Keratinocyte (primary cell): ENCODE data around the gene LGR4. TPM values are rescaled to one million over a fixed set of nuclear protein-coding genes. Genes with fewer than 3 reads are reported as not detected.

ENCODE experiments used
- DNase-seq: peaks from one replicate; pipeline ENCODE4 v3.0.0-alpha.2; 2011; ENCODE audit warnings: low read depth, missing footprints, low spot score
- FAIRE-seq: peaks from 2 replicates; lab custom pipeline; 2011; peaks lifted over from hg19 to GRCh38; lab: Jason Lieb, UNC
- H2AFZ ChIP-seq: 2 replicates; pipeline ENCODE4 v1.6.0; 2012; ENCODE audit warnings: low read length, control low read depth, inconsistent platforms; ENCODE audit not compliant: control insufficient read depth
- H3K27ac ChIP-seq: 2 replicates; pipeline ENCODE4 v1.5.1; 2011; ENCODE audit warnings: low read length; ENCODE audit not compliant: control insufficient read depth, insufficient read depth
- H3K27me3 ChIP-seq: 3 replicates; pipeline ENCODE4 v1.6.0; 2011; ENCODE audit warnings: low read length; ENCODE audit not compliant: control insufficient read depth, insufficient read depth; ENCODE audit errors: extremely low read depth
- H3K36me3 ChIP-seq, 2 experiments: 2 replicates in 1 of 2; 3 replicates in 1 of 2; pipeline ENCODE4 v1.5.1; 2011; ENCODE audit warnings: low read length in 2 of 2, mild to moderate bottlenecking in 1 of 2; ENCODE audit not compliant: control insufficient read depth in 2 of 2, insufficient read depth in 2 of 2; ENCODE audit errors: extremely low read depth in 1 of 2
- H3K4me1 ChIP-seq: 3 replicates; pipeline ENCODE4 v1.5.1; 2011; ENCODE audit warnings: low read length; ENCODE audit not compliant: control insufficient read depth, insufficient read depth; ENCODE audit errors: extremely low read depth
- H3K4me2 ChIP-seq: 3 replicates; pipeline ENCODE4 v1.6.0; 2011; ENCODE audit warnings: low read depth, low read length; ENCODE audit not compliant: control insufficient read depth, insufficient read depth; ENCODE audit errors: extremely low read depth
- H3K4me3 ChIP-seq, 3 experiments: fragments of 200-600 bp in 1 of 3; sonication (generic) in 1 of 3; 2 replicates in 2 of 3; 3 replicates in 1 of 3; pipeline ENCODE4 v1.5.1; 2011 to 2016; ENCODE audit warnings: low read length in 3 of 3, mild to moderate bottlenecking in 3 of 3, control low read depth in 2 of 3, inconsistent platforms in 1 of 3, low read depth in 1 of 3, mixed read lengths in 1 of 3, mixed run types in 1 of 3, moderate library complexity in 1 of 3; ENCODE audit not compliant: control insufficient read depth in 2 of 3, insufficient read depth in 2 of 3; ENCODE audit errors: extremely low read depth in 1 of 3
- H3K79me2 ChIP-seq: 2 replicates; pipeline ENCODE4 v1.6.0; 2012; ENCODE audit warnings: low read length; ENCODE audit not compliant: control insufficient read depth, insufficient read depth
- H3K9ac ChIP-seq: 3 replicates; pipeline ENCODE4 v1.6.0; 2011; ENCODE audit warnings: low read length; ENCODE audit not compliant: control insufficient read depth, insufficient read depth; ENCODE audit errors: extremely low read depth
- H3K9me1 ChIP-seq: 3 replicates; pipeline ENCODE4 v1.6.0; 2011; ENCODE audit warnings: low read length; ENCODE audit not compliant: control insufficient read depth, insufficient read depth; ENCODE audit errors: extremely low read depth
- H3K9me3 ChIP-seq: 2 replicates; pipeline ENCODE4 v1.5.1; 2012; ENCODE audit warnings: low read depth, low read length; ENCODE audit not compliant: control insufficient read depth
- H4K20me1 ChIP-seq: 3 replicates; pipeline ENCODE4 v1.6.0; 2011; ENCODE audit warnings: low read length; ENCODE audit not compliant: control insufficient read depth, insufficient read depth; ENCODE audit errors: extremely low read depth
- EZH2 ChIP-seq: IDR thresholded peaks from one replicate; pipeline ENCODE4 v1.6.1; 2012; ENCODE audit warnings: inconsistent platforms, mild to moderate bottlenecking, low read length, moderate library complexity
- dilution Hi-C: fragments of 300-500 bp; cut with MboI; formaldehyde crosslinking; loops from one replicate; pipeline ENCODE4 v1.7.0; 2020; ENCODE audit warnings: low sequenced_read_pairs; ENCODE audit not compliant: extremely low pct_ligation_motif_present
- polyA plus RNA-seq, 5 experiments: library from polyadenylated mRNA; depleted of rRNA in 3 of 5; stranded (reverse) in 3 of 5; stranded (forward) in 1 of 5; unstranded in 1 of 5; fragments of >200 nt; gene quantifications; 1 replicate in 1 of 5; 2 replicates in 3 of 5; 3 replicates in 1 of 5; pipeline versions ENCODE4 v1.2.1 to v1.2.3, GENCODE V29; 2011 to 2012; ENCODE audit warnings: missing spikeins in 2 of 5, low read depth in 1 of 5, low replicate concordance in 1 of 5
- TF ChIP-seq, protein P1 (sequence below), 3 experiments: IDR thresholded peaks in 1 of 3; conservative IDR thresholded peaks in 1 of 3; optimal IDR thresholded peaks in 1 of 3; 2 replicates in 2 of 3; 3 replicates in 1 of 3; pipeline versions ENCODE3 to v1.5.1; 2011; ENCODE audit warnings: low read length in 3 of 3, mild to moderate bottlenecking in 3 of 3, moderate library complexity in 2 of 3, control low read depth in 1 of 3, inconsistent platforms in 1 of 3; ENCODE audit not compliant: insufficient read depth in 2 of 3; ENCODE audit errors: extremely low read depth in 1 of 3

The LGR4 gene
- polyA plus RNA-seq, 1 donor (not counting 4 experiments of a cell fraction or from before 2014, with no cell fraction given), result 49.7 TPM

- Histone ChIP-seq H3K4me1 (peaks cover 63% of the 10 kb centered on the region), H3K9me3 (no peaks in the 10 kb centered on the region), H3K4me3 (no peak overlapping the region), H3K79me2 (peaks cover 27% of the 10 kb centered on the region), H3K27ac (peak overlapping the region; percentile 42), H3K27me3 (no peaks in the 10 kb centered on the region), H3K9ac (no peak overlapping the region), H4K20me1 (no peaks in the 10 kb centered on the region), H3K9me1 (no peaks in the 10 kb centered on the region), H2AFZ (no peak overlapping the region), H3K36me3 (peaks cover 0 to 4% of the 10 kb centered on the region in 2 experiments), H3K4me2 (peak overlapping the region; percentile 37)
- TF ChIP-seq, protein P1, sequence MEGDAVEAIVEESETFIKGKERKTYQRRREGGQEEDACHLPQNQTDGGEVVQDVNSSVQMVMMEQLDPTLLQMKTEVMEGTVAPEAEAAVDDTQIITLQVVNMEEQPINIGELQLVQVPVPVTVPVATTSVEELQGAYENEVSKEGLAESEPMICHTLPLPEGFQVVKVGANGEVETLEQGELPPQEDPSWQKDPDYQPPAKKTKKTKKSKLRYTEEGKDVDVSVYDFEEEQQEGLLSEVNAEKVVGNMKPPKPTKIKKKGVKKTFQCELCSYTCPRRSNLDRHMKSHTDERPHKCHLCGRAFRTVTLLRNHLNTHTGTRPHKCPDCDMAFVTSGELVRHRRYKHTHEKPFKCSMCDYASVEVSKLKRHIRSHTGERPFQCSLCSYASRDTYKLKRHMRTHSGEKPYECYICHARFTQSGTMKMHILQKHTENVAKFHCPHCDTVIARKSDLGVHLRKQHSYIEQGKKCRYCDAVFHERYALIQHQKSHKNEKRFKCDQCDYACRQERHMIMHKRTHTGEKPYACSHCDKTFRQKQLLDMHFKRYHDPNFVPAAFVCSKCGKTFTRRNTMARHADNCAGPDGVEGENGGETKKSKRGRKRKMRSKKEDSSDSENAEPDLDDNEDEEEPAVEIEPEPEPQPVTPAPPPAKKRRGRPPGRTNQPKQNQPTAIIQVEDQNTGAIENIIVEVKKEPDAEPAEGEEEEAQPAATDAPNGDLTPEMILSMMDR (optimal IDR thresholded peaks at IDR 0.05 in 1 of 3, IDR thresholded peaks at IDR 0.05 in 1 of 3, conservative IDR thresholded peaks at IDR 0.05 in 1 of 3; ENCODE audit: extremely low read depth in 1 of 3, insufficient read depth in 2 of 3, low read length in 3 of 3), result no peak
- no peak for TF ChIP-seq EZH2
- dilution Hi-C loops, result no loop called here
- FAIRE-seq, result peak; percentile 63
- no peak for DNase-seq
Observed at GRCh38 chr11:27392278-27393114, 80.1 kb downstream of the LGR4 start.

DNA sequence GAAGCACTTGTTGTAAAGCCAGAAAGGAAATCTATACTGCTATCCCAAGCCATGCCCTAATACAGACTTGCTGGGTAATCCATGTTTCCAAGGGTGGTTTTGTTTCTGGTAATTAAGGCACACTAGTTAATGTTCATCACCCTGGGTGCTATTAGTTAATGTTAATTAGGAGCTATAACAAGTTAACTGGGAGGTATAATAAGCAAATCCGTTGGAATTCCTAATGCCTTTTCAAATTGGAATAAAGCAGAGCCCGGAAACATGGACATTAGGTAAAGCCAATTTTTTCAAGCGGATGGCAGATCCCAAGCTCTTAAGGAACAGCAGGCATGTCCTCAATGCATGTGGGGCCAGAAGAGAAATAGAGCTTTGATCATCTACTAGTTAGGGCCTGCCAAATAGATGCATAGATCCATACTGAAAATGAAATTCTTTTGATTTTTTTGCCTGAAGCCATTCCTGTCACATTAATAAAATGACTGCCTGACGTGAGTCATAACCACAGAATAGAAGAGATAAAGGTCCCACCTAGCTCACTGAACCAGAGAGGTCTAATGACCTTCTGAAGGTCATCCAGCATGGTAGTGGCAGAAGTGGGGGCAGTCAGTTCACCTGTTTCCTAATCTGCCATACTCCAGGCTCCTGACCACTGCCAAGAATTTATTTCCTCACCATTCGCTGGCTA is 81.1 kb downstream of the LGR4 start:
- Histone ChIP-seq H3K27ac (peak overlapping the region; percentile 11), H3K9me1 (no peaks in the 10 kb centered on the region), H4K20me1 (no peaks in the 10 kb centered on the region), H3K4me1 (peaks cover 55% of the 10 kb centered on the region), H2AFZ (no peak overlapping the region), H3K4me3 (no peak overlapping the region), H3K4me2 (peak overlapping the region; percentile 42), H3K27me3 (no peaks in the 10 kb centered on the region), H3K79me2 (peaks cover 22% of the 10 kb centered on the region), H3K36me3 (peaks cover 0 to 4% of the 10 kb centered on the region in 2 experiments), H3K9ac (no peak overlapping the region), H3K9me3 (no peaks in the 10 kb centered on the region)
- DNase-seq (peak; percentile 41), FAIRE-seq (peak; percentile 88)
- TF ChIP-seq, protein P1 (optimal IDR thresholded peaks at IDR 0.05 in 1 of 3, IDR thresholded peaks at IDR 0.05 in 1 of 3, conservative IDR thresholded peaks at IDR 0.05 in 1 of 3; ENCODE audit: extremely low read depth in 1 of 3, insufficient read depth in 2 of 3, low read length in 3 of 3), result no peak
- TF ChIP-seq EZH2, result no peak
- dilution Hi-C loops, result no loop called here
